PFSK-1 (cell line): Measurements from ENCODE around the gene CDKN2C.

Experiments
- REST ChIP-seq, 2 experiments: IDR thresholded peaks; 2 replicates each; pipeline versions ENCODE4 v1.6.1 to v1.8.0; 2011 to 2012; ENCODE audit warnings: low read depth in 2 of 2, low read length in 2 of 2, control low read depth in 1 of 2, inconsistent platforms in 1 of 2, mild to moderate bottlenecking in 1 of 2, moderate library complexity in 1 of 2; ENCODE audit not compliant: insufficient read depth in 1 of 2
- TAF1 ChIP-seq: IDR thresholded peaks from 2 replicates; pipeline ENCODE4 v1.6.1; 2012; ENCODE audit warnings: low read length, control low read depth, borderline replicate concordance; ENCODE audit not compliant: insufficient read depth

GRCh38 chr1:50942334-50942733 is 27.7 kb upstream of the CDKN2C start:
- TF ChIP-seq TAF1 (no peak), REST (IDR thresholded peaks at IDR 0.05; ENCODE audit: insufficient read depth in 1 of 2, low read depth in 2 of 2, low read length in 2 of 2) (no peak)
